Measurements from ENCODE around the gene MYO1E.
"Not testable (repeated sequence)": the region's sequence is repeated elsewhere in the genome, so short reads cannot be mapped to it uniquely, and the experiment has no call there.

Gene MYO1E

GRCh38 chr15:59292442-59293151 lies 80.1 kb downstream of the MYO1E start:
- DNase-seq (ENCODE audit: low read depth), result no peak

- DNase-seq (ENCODE audit: low read depth), result no peak
These were observed 81.5 kb downstream of the MYO1E start for GRCh38 chr15:59291213-59291549.

GRCh38 chr15:59290295-59291212 lies 82.1 kb downstream of the MYO1E start:
- DNase-seq (ENCODE audit: low read depth), result no peak

GRCh38 chr15:59289574-59289973 lies 83.1 kb downstream of the MYO1E start:
- DNase-seq (ENCODE audit: low read depth), result no peak

GRCh38 chr15:59283717-59284391 lies 88.8 kb downstream of the MYO1E start:
- no peak for DNase-seq (ENCODE audit: low read depth)

GRCh38 chr15:59282515-59283337 lies 89.9 kb downstream of the MYO1E start:
- no peak for DNase-seq (ENCODE audit: low read depth)

GRCh38 chr15:59281699-59282098 lies 91.0 kb downstream of the MYO1E start:
- DNase-seq (ENCODE audit: low read depth), result no peak

GRCh38 chr15:59280855-59281254 lies 91.8 kb downstream of the MYO1E start:
- DNase-seq (ENCODE audit: low read depth), result no peak

- not testable (repeated sequence) for DNase-seq (ENCODE audit: low read depth)
These were observed 92.4 kb downstream of the MYO1E start for GRCh38 chr15:59280292-59280691.

GRCh38 chr15:59279023-59279422 lies 93.6 kb downstream of the MYO1E start:
- DNase-seq (ENCODE audit: low read depth), result no peak

GRCh38 chr15:59278120-59278519 lies 94.6 kb downstream of the MYO1E start:
- no peak for DNase-seq (ENCODE audit: low read depth)

- no peak for DNase-seq (ENCODE audit: low read depth)
These were observed 96.2 kb downstream of the MYO1E start for GRCh38 chr15:59276225-59277178.

- DNase-seq (ENCODE audit: low read depth), result no peak
These were observed 98.3 kb downstream of the MYO1E start for GRCh38 chr15:59274126-59274970.

- no peak for DNase-seq (ENCODE audit: low read depth)
These were observed 99.4 kb downstream of the MYO1E start for GRCh38 chr15:59273234-59273633.

- DNase-seq (ENCODE audit: low read depth), result no peak
These were observed 101.0 kb downstream of the MYO1E start for GRCh38 chr15:59271595-59272201.

GRCh38 chr15:59268852-59269407 lies 103.7 kb downstream of the MYO1E start:
- DNase-seq (ENCODE audit: low read depth), result no peak

- no peak for DNase-seq (ENCODE audit: low read depth)
These were observed 104.4 kb downstream of the MYO1E start for GRCh38 chr15:59268168-59268851.

GRCh38 chr15:59266028-59266427 lies 106.6 kb downstream of the MYO1E start:
- DNase-seq (ENCODE audit: low read depth), result no peak

Data from CMK (cell line).